Activated naive CD8-positive, alpha-beta T cell treated with anti-CD3 and anti-CD28 coated beads, Interleukin-2, amount 50 U/mL, for 24 hours (primary cell): ENCODE results near the gene SF1.

Experiments
- ATAC-seq: fragments of 150-1000 bp; cut with Tn5 transposase; one replicate; pipeline ENCODE4 v1.10.0; 2021
- DNase-seq: peaks from one replicate; pipeline ENCODE4 v3.0.0; 2021
- H3K27ac Mint-ChIP-seq: one replicate; pipeline ENCODE4 v1.8.0; 2021; ENCODE audit warnings: mild to moderate bottlenecking, mixed read lengths
- H3K27me3 Mint-ChIP-seq: one replicate; pipeline ENCODE4 v1.8.0; 2021; ENCODE audit warnings: mixed read lengths
- H3K36me3 Mint-ChIP-seq: one replicate; pipeline ENCODE4 v1.8.0; 2021; ENCODE audit warnings: low read depth, mixed read lengths
- H3K4me1 Mint-ChIP-seq: one replicate; pipeline ENCODE4 v1.8.0; 2021; ENCODE audit warnings: mixed read lengths
- H3K4me3 Mint-ChIP-seq: one replicate; pipeline ENCODE4 v1.8.0; 2021; ENCODE audit warnings: mild to moderate bottlenecking, moderate library complexity, mixed read lengths
- H3K9me3 Mint-ChIP-seq: one replicate; pipeline ENCODE4 v1.8.0; 2021; ENCODE audit warnings: mixed read lengths

Gene SF1

GRCh38 chr11:64804346-64805210, 26.2 kb upstream of the SF1 start:
- H3K9me3 Mint-ChIP-seq: no peaks in the 10 kb centered on the region
- H3K4me1 Mint-ChIP-seq: peaks cover 33% of the 10 kb centered on the region
- no peaks in the 10 kb centered on the region for H3K27me3 Mint-ChIP-seq
- H3K4me3 Mint-ChIP-seq: peak overlapping the region; percentile 86
- no peak overlapping the region for H3K27ac Mint-ChIP-seq
- DNase-seq: no peak
- H3K36me3 Mint-ChIP-seq: peaks cover 9% of the 10 kb centered on the region
- no peak for ATAC-seq

DNA sequence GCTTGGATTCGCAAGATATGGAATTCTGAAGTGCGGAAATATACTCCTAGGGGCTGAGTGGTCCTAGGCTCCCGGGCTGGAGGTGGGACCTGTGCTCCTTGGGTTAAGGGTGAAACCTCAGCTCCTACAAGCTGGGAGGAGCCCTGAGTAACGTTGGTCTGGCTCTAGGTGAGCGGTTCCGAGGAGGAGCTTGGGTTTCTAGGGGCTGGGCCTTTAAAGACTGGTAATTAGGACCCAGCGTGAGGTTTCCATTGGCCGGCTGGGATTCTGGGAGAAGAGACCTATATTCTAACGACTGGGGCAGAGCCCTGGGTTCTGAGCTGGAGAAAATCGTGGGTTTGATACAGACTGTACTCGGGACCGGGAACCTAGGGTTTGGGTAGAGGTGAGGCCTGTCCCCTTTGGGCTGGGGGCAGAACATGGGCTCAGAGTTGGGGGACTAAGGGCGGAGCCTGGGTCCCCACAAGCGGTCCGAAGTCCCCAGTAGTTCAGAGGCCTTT, 25.6 kb upstream of the SF1 start:
- Mint-ChIP-seq H3K4me1 (peaks cover 29% of the 10 kb centered on the region), H3K27me3 (no peaks in the 10 kb centered on the region), H3K9me3 (no peaks in the 10 kb centered on the region), H3K27ac (peak overlapping the region; percentile 89), H3K4me3 (peak overlapping the region; percentile 86), H3K36me3 (peaks cover 12% of the 10 kb centered on the region)
- ATAC-seq (no peak), DNase-seq (no peak)

- Mint-ChIP-seq H3K9me3 (no peaks in the 10 kb centered on the region), H3K36me3 (peaks cover 13% of the 10 kb centered on the region), H3K4me3 (peak within 1 kb of the TSS; percentile 86), H3K27me3 (no peaks in the 10 kb centered on the region), H3K4me1 (peaks cover 30% of the 10 kb centered on the region), H3K27ac (peak within 1 kb of the TSS; percentile 89)
- DNase-seq: peak; percentile 88
- ATAC-seq: peak; percentile 83
Observed at GRCh38 chr11:64803158-64803845, 25.0 kb upstream of the SF1 start, which contains the start of gene MAP4K2. Gene MAP4K2 (minus strand): TSS chr11:64803214. CDS start chr11:64803149, 65 bp downstream.

- Mint-ChIP-seq H3K27me3 (no peaks in the 10 kb centered on the region), H3K4me1 (peaks cover 27% of the 10 kb centered on the region), H3K27ac (peak overlapping the region; percentile 71)
Observed at GRCh38 chr11:64802370-64803157, 24.2 kb upstream of the SF1 start.

DNA sequence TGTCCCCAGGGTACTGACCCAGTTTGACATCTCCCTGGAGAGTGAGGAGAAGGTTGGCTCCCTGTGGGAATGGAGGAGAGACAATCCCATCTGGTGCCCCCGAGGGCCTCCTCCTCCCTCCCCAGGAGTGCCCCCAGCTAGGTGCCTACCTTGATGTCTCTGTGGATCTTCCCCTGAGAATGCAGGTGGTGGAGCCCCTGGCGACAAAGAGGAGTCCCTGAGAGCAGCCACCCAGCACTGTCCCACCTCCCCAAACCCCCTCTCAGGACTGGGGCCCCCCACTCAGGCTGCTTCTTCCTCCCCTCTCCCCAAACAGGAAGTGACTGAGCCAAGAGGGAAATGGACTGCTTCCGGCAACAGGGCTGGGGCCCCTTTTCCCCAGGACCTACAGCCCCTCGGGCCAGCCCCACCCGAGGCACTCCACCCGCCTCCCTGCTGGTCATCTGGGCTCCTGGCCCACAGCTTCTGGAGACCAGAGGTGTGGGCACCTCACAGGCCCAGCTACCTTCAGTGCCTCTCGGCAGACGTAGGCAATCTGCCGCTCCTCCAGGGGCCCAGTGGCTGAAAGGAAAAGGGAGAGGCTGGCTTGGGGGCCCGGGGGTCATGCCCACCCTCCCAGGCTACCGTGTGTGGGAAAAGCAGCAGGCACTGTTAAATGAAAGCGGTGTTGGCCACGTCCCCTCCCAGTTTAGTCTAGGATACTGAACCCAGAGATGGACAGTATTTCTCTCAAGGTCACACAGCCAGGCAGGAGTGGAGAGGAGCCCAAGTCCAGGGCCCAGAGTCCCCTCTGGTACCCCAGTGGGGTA, 23.4 kb upstream of the SF1 start:
- H3K9me3 Mint-ChIP-seq: no peaks in the 10 kb centered on the region
- H3K4me1 Mint-ChIP-seq: peaks cover 27% of the 10 kb centered on the region
- peak overlapping the region; percentile 71 for H3K27ac Mint-ChIP-seq
- peak overlapping the region; percentile 83 for H3K4me3 Mint-ChIP-seq
- H3K27me3 Mint-ChIP-seq: no peaks in the 10 kb centered on the region
- DNase-seq (no peak), ATAC-seq (no peak)
- peaks cover 11% of the 10 kb centered on the region for H3K36me3 Mint-ChIP-seq

More at GRCh38 chr11:64802370-64803157, 24.2 kb upstream of the SF1 start:
- Mint-ChIP-seq H3K36me3 (peaks cover 11% of the 10 kb centered on the region), H3K4me3 (peak overlapping the region; percentile 83), H3K9me3 (no peaks in the 10 kb centered on the region)
- DNase-seq (peak; percentile 61), ATAC-seq (peak; percentile 8)

GRCh38 chr11:64801158-64801464, 22.8 kb upstream of the SF1 start:
- Mint-ChIP-seq H3K27me3 (no peaks in the 10 kb centered on the region), H3K9me3 (no peaks in the 10 kb centered on the region), H3K27ac (peak overlapping the region; percentile 71), H3K36me3 (peaks cover 12% of the 10 kb centered on the region), H3K4me1 (peaks cover 29% of the 10 kb centered on the region), H3K4me3 (peak overlapping the region; percentile 83)
- DNase-seq (no peak), ATAC-seq (no peak)

GRCh38 chr11:64800303-64801157, 22.2 kb upstream of the SF1 start:
- no peak for DNase-seq
- Mint-ChIP-seq H3K27me3 (no peaks in the 10 kb centered on the region), H3K4me3 (no peak overlapping the region), H3K27ac (no peak overlapping the region), H3K9me3 (no peaks in the 10 kb centered on the region), H3K4me1 (peaks cover 29% of the 10 kb centered on the region), H3K36me3 (peaks cover 10% of the 10 kb centered on the region)
- ATAC-seq: no peak

GRCh38 chr11:64799623-64800302, 21.4 kb upstream of the SF1 start:
- Mint-ChIP-seq H3K27ac (no peak overlapping the region), H3K27me3 (no peaks in the 10 kb centered on the region), H3K4me1 (peaks cover 32% of the 10 kb centered on the region), H3K4me3 (no peak overlapping the region), H3K9me3 (no peaks in the 10 kb centered on the region), H3K36me3 (peaks cover 10% of the 10 kb centered on the region)
- DNase-seq (no peak), ATAC-seq (no peak)

GRCh38 chr11:64799256-64799622, 20.9 kb upstream of the SF1 start:
- H3K36me3 Mint-ChIP-seq: peaks cover 10% of the 10 kb centered on the region
- no peaks in the 10 kb centered on the region for H3K27me3 Mint-ChIP-seq
- no peak for ATAC-seq
- H3K27ac Mint-ChIP-seq: no peak overlapping the region
- H3K4me1 Mint-ChIP-seq: peaks cover 34% of the 10 kb centered on the region
- H3K9me3 Mint-ChIP-seq: no peaks in the 10 kb centered on the region
- no peak overlapping the region for H3K4me3 Mint-ChIP-seq
- DNase-seq: no peak

DNA sequence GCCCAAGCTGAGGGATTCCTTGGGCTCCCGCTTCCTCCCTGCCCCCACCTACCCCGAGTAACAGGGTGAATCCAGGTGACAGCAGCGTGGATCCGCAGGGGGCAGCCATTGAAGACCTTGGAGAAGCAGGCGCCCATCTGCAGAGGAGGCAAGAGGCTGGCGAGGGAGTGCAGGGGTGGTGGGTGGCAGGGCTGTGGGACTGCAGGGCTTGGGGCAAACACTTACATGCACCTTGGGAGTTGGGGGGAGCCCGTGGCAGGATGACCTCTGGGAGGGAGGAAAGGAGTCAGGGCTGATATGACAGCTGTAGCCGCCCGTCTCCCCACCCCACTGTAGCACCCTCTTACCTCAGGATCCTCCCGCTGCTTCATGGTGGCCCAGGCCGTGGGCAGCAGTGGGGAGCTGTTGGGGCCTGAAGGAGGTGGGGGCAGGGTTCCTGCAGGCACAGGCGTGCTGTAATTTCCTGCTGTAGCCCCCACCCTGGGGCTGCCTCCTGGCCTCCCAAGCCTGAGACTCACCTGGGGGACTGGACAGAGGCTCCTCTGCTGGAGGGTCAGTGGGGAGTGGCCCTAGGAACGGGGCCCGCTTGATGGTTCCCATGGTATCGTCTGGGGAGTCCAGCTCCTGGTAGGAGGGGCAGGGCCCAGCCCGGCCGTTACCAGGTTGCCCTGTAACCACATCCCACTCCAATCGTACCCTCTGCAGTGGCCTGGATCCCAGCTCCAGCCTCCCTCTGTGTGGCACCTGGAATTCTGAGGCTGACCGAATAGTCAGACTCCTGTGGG, 18.6 kb upstream of the SF1 start:
- H3K36me3 Mint-ChIP-seq: peaks cover 8% of the 10 kb centered on the region
- H3K27me3 Mint-ChIP-seq: no peaks in the 10 kb centered on the region
- H3K4me3 Mint-ChIP-seq: no peak overlapping the region
- H3K9me3 Mint-ChIP-seq: no peaks in the 10 kb centered on the region
- no peak for DNase-seq
- no peak overlapping the region for H3K27ac Mint-ChIP-seq
- peaks cover 26% of the 10 kb centered on the region for H3K4me1 Mint-ChIP-seq
- no peak for ATAC-seq

DNA sequence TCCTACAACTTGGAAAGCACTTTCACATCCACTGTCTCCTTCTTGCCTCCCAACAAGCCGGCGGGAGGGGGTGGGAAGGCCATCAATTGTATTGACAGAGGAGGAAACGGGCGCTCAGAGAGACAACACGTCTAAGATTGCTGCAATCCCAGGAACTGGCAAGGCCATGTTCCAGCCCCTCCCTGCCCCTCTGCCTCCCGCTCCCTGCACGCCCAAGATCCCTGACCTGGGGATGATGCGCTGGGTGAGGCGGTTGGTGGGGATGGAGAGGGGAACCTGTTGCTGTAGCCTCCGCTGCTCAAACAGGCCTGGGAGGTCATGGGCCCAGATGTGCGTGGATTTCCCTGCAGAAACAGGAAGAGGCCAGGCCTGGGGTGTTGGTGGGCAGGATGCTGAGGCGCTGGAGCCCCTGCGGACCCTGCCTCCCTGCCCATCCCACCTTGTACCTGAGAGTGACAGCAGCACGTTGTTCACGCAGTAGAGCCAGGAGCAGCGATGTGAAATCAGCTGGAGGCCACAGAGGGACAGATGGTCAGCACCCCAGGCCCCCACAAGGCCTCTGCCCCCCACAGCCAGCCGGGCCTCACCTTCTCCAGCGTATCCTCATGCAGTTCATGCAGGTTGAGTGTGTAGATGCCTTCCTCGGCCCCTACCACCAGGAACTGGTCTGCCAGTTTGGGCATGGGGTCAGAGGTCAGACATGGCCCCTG, 17.9 kb upstream of the SF1 start:
- DNase-seq: no peak
- Mint-ChIP-seq H3K27ac (no peak overlapping the region), H3K4me3 (no peak overlapping the region), H3K4me1 (peaks cover 22% of the 10 kb centered on the region), H3K27me3 (no peaks in the 10 kb centered on the region), H3K9me3 (no peaks in the 10 kb centered on the region), H3K36me3 (peaks cover 8% of the 10 kb centered on the region)
- ATAC-seq: no peak

DNA sequence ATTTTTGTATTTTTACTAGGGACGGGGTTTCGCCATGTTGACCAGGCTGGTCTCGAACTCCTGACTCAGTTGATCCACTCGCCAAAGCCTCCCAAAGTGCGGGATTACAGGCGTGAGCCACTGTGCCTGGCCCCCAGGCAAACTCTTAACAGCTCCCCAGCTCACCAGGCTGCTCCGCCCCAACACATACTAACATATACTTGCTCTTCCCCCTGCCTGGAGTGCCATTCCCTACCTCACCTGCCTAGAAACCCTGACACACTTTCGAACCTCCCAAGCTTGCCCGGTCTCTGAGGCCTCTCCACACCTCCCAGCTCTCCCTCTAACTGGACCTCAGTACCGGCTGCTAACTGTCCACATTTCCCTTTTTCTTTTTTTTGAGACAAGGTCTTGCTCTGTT, 16.2 kb upstream of the SF1 start:
- Mint-ChIP-seq H3K9me3 (no peaks in the 10 kb centered on the region), H3K27ac (no peak overlapping the region), H3K4me3 (no peak overlapping the region), H3K27me3 (no peaks in the 10 kb centered on the region), H3K4me1 (peaks cover 17% of the 10 kb centered on the region), H3K36me3 (peaks cover 6% of the 10 kb centered on the region)
- DNase-seq: no peak
- ATAC-seq: no peak
